H9 (cell line): ENCODE measurements around the gene TMEM54. TPM values are rescaled to one million over a fixed set of nuclear protein-coding genes. Genes with fewer than 3 reads are reported as not detected.

Experiments
- DNase-seq: peaks from one replicate; pipeline ENCODE4 v3.0.0-alpha.2; 2017
- H2AFZ ChIP-seq: one replicate; pipeline ENCODE4 v1.6.1; 2013; ENCODE audit warnings: mild to moderate bottlenecking, low read length, control low read depth, moderate library complexity
- H2AK5ac ChIP-seq: 2 replicates; pipeline ENCODE4 v1.6.1; 2013; ENCODE audit warnings: low read length, control low read depth, mixed read lengths; ENCODE audit not compliant: insufficient read length
- H2BK120ac ChIP-seq: one replicate; pipeline ENCODE4 v1.6.1; 2013; ENCODE audit warnings: low read depth, mild to moderate bottlenecking, low read length, control low read depth, inconsistent platforms; ENCODE audit not compliant: poor library complexity, severe bottlenecking
- H2BK12ac ChIP-seq: 2 replicates; pipeline ENCODE4 v1.6.1; 2013; ENCODE audit warnings: low read length, control low read depth, mixed read lengths, low read depth; ENCODE audit not compliant: insufficient read length
- H2BK15ac ChIP-seq: 2 replicates; pipeline ENCODE4 v1.6.1; 2013; ENCODE audit warnings: low read depth, low read length, control low read depth
- H2BK20ac ChIP-seq: one replicate; pipeline ENCODE4 v1.6.1; 2013; ENCODE audit warnings: low read depth, mild to moderate bottlenecking, low read length, control low read depth, inconsistent platforms; ENCODE audit not compliant: poor library complexity, severe bottlenecking
- H2BK5ac ChIP-seq: 2 replicates; pipeline ENCODE4 v1.6.1; 2013; ENCODE audit warnings: low read length, control low read depth, mixed read lengths; ENCODE audit not compliant: insufficient read length
- H3K14ac ChIP-seq: 2 replicates; pipeline ENCODE4 v1.6.1; 2013; ENCODE audit warnings: low read length, control low read depth; ENCODE audit not compliant: insufficient read depth
- H3K18ac ChIP-seq: 2 replicates; pipeline ENCODE4 v1.6.1; 2013; ENCODE audit warnings: low read depth, mild to moderate bottlenecking, mixed read lengths, low read length, control low read depth; ENCODE audit not compliant: insufficient read length
- H3K23ac ChIP-seq: 2 replicates; pipeline ENCODE4 v1.6.1; 2013; ENCODE audit warnings: low read length, control low read depth, mixed read lengths, low read depth; ENCODE audit not compliant: insufficient read length
- H3K23me2 ChIP-seq: 2 replicates; pipeline ENCODE4 v1.6.1; 2013; ENCODE audit warnings: low read depth, mild to moderate bottlenecking, mixed read lengths, low read length, control low read depth; ENCODE audit not compliant: insufficient read length, poor library complexity, severe bottlenecking
- H3K27ac ChIP-seq: 2 replicates; pipeline ENCODE4 v1.5.1; 2013; ENCODE audit warnings: low read length, control low read depth, mixed read lengths, low read depth; ENCODE audit not compliant: insufficient read length
- H3K27me3 ChIP-seq: 2 replicates; pipeline ENCODE4 v1.6.1; 2013; ENCODE audit warnings: low read length, control low read depth, inconsistent platforms; ENCODE audit not compliant: insufficient read depth
- H3K4ac ChIP-seq: 2 replicates; pipeline ENCODE4 v1.6.1; 2013; ENCODE audit warnings: low read depth, mild to moderate bottlenecking, control low read depth, inconsistent platforms, low read length, moderate library complexity
- H3K4me1 ChIP-seq: 2 replicates; pipeline ENCODE4 v1.6.1; 2013; ENCODE audit warnings: low read length, control low read depth, inconsistent platforms; ENCODE audit not compliant: insufficient read depth
- H3K4me2 ChIP-seq: 2 replicates; pipeline ENCODE4 v1.6.1; 2013; ENCODE audit warnings: low read length, control low read depth, mixed read lengths; ENCODE audit not compliant: insufficient read length, insufficient read depth
- H3K56ac ChIP-seq: 2 replicates; pipeline ENCODE4 v1.6.1; 2013; ENCODE audit warnings: low read depth, mild to moderate bottlenecking, mixed read lengths, low read length, control low read depth; ENCODE audit not compliant: insufficient read length
- H3K79me1 ChIP-seq: 2 replicates; pipeline ENCODE4 v1.6.1; 2013; ENCODE audit warnings: low read depth, mild to moderate bottlenecking, moderate library complexity, low read length, control low read depth, inconsistent platforms; ENCODE audit not compliant: insufficient read depth, poor library complexity, severe bottlenecking
- H3K79me2 ChIP-seq: 2 replicates; pipeline ENCODE4 v1.6.1; 2013; ENCODE audit warnings: low read length, control low read depth, inconsistent platforms; ENCODE audit not compliant: insufficient read depth
- H3K9ac ChIP-seq: 2 replicates; pipeline ENCODE4 v1.6.1; 2013; ENCODE audit warnings: low read length, control low read depth, mixed read lengths; ENCODE audit not compliant: insufficient read length; ENCODE audit errors: extremely low read depth
- H3K9me3 ChIP-seq: one replicate; pipeline ENCODE4 v1.6.1; 2013; ENCODE audit warnings: low read depth, low read length, inconsistent platforms; ENCODE audit not compliant: control insufficient read depth
- H3T11ph ChIP-seq: one replicate; pipeline ENCODE4 v1.6.1; 2013; ENCODE audit warnings: mild to moderate bottlenecking, low read length, control low read depth, inconsistent platforms
- H4K20me1 ChIP-seq: one replicate; pipeline ENCODE4 v1.6.1; 2013; ENCODE audit not compliant: control insufficient read depth, insufficient read length, insufficient read depth
- H4K5ac ChIP-seq: 2 replicates; pipeline ENCODE4 v1.6.1; 2013; ENCODE audit warnings: low read depth, mild to moderate bottlenecking, mixed read lengths, low read length, control low read depth; ENCODE audit not compliant: insufficient read length
- H4K8ac ChIP-seq: replicated peaks from 2 replicates; pipeline ENCODE4 v1.6.1; 2013; ENCODE audit warnings: low read length, control low read depth, mixed read lengths, low read depth; ENCODE audit not compliant: insufficient read length
- H4K91ac ChIP-seq: 2 replicates; pipeline ENCODE4 v1.6.1; 2013; ENCODE audit warnings: low read depth, mild to moderate bottlenecking, moderate library complexity, mixed read lengths, low read length, control low read depth; ENCODE audit not compliant: insufficient read length
- H3K27ac Mint-ChIP-seq, 3 experiments: 2 replicates in 2 of 3; 3 replicates in 1 of 3; pipeline ENCODE4 v1.8.0; 2020 to 2021; ENCODE audit warnings: mixed read lengths in 3 of 3, mild to moderate bottlenecking in 1 of 3, moderate library complexity in 1 of 3
- H3K27me3 Mint-ChIP-seq: 2 replicates; pipeline ENCODE4 v1.8.0; 2021; ENCODE audit warnings: low read depth, mild to moderate bottlenecking, moderate library complexity, mixed read lengths
- H3K36me3 Mint-ChIP-seq, 3 experiments: 2 replicates in 2 of 3; 3 replicates in 1 of 3; pipeline ENCODE4 v1.8.0; 2020 to 2021; ENCODE audit warnings: low read depth in 3 of 3, mixed read lengths in 3 of 3; ENCODE audit not compliant: insufficient read depth in 1 of 3
- H3K4me1 Mint-ChIP-seq, 2 experiments: 2 replicates each; pipeline ENCODE4 v1.8.0; 2020; ENCODE audit warnings: mixed read lengths in 2 of 2
- H3K4me3 Mint-ChIP-seq, 2 experiments: 2 replicates in 1 of 2; 3 replicates in 1 of 2; pipeline ENCODE4 v1.8.0; 2020 to 2021; ENCODE audit warnings: mild to moderate bottlenecking in 2 of 2, mixed read lengths in 2 of 2, moderate library complexity in 1 of 2
- H3K9me3 Mint-ChIP-seq, 2 experiments: 2 replicates in 1 of 2; 3 replicates in 1 of 2; pipeline ENCODE4 v1.8.0; 2020; ENCODE audit warnings: mild to moderate bottlenecking in 2 of 2, mixed read lengths in 2 of 2, moderate library complexity in 1 of 2
- CTCF ChIP-seq: fragments of 200-600 bp; sonication (generic); conservative IDR thresholded peaks from 3 replicates; pipeline ENCODE4 v1.8.0; 2021; ENCODE audit warnings: antibody characterized with exemption, mild to moderate bottlenecking
- WGBS: extraction: QIAGEN DNeasy Blood & Tissue Kit; methylation state at CpG from one replicate; pipeline ENCODE4 v1.1.7; 2013; ENCODE audit warnings: missing lambda C conversion rate, low lambda C conversion rate, mixed read lengths; ENCODE audit not compliant: insufficient read length; ENCODE audit errors: extremely low coverage; 5-methylcytosine and 5-hydroxymethylcytosine counted together
- total RNA-seq: library from RNA; stranded (reverse); gene quantifications from 2 replicates; pipeline ENCODE4 v1.2.1, GENCODE V29; 2021

Gene TMEM54
- total RNA-seq, 1 experiment from 2014 or later = 17.2 TPM

DNA sequence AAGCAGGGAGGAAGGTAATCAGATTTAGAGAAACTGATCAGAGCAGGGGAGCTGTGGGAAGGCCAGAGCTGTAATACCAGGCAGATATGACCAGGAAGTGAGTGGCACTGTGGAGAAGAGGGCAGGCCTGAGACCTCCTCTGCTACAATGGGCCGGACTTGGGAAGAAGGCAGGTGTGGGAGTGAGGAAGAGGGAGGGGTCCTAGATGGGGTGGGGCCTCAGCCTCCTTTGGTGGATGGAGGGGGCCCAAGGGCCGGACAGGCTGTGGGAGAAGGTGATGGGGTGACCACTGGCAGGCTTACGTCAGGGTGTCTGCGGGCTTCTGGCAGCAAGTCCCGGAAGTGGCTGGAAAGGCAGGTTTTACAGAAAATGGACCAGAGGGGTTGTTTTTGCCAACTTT is 19.9 kb downstream of the TMEM54 start:
- no peak overlapping the region for H3K27ac Mint-ChIP-seq
- H2BK120ac ChIP-seq = no peak overlapping the region
- no peak overlapping the region for H3K14ac ChIP-seq
- H3K79me2 ChIP-seq = no peaks in the 10 kb centered on the region
- peaks cover 29% of the 10 kb centered on the region for H3K27me3 Mint-ChIP-seq
- no peaks in the 10 kb centered on the region for H3K9me3 ChIP-seq
- no peaks in the 10 kb centered on the region for H3K9me3 Mint-ChIP-seq
- H3K4me1 ChIP-seq = peaks cover 3% of the 10 kb centered on the region; the same call in 1 of the 2 replicates
- H3K23ac ChIP-seq = no peak overlapping the region
- peaks cover 14 to 59% of the 10 kb centered on the region in 2 experiments for H3K4me1 Mint-ChIP-seq
- no peak overlapping the region for H4K91ac ChIP-seq
- H3K56ac ChIP-seq = no peak overlapping the region
- no peaks in the 10 kb centered on the region for H3K36me3 Mint-ChIP-seq
- no peak overlapping the region for H3K18ac ChIP-seq
- no peaks in the 10 kb centered on the region; the same call in 1 of the 2 replicates for H3K27me3 ChIP-seq
- no peak overlapping the region for H3K4ac ChIP-seq
- H3T11ph ChIP-seq = no peak overlapping the region
- H2BK20ac ChIP-seq = no peak overlapping the region
- no peak overlapping the region for H2BK5ac ChIP-seq
- H4K5ac ChIP-seq = no peak overlapping the region
- no peak overlapping the region; a peak in 1 of 5 replicates for H3K4me3 Mint-ChIP-seq
- H3K27ac ChIP-seq = no peak overlapping the region
- no peaks in the 10 kb centered on the region for H3K79me1 ChIP-seq
- no peak overlapping the region for H2BK15ac ChIP-seq
- no peak overlapping the region for H3K9ac ChIP-seq
- H4K20me1 ChIP-seq = no peaks in the 10 kb centered on the region
- no peaks in the 10 kb centered on the region for H3K23me2 ChIP-seq
- no peak overlapping the region for H2BK12ac ChIP-seq
- H2AFZ ChIP-seq = no peak overlapping the region
- WGBS = no CpG with 5 or more reads among the region's 5 CpGs
- no peak for TF ChIP-seq CTCF
- DNase-seq = no peak
- H4K8ac ChIP-seq = no peak overlapping the region
- no peak overlapping the region for H2AK5ac ChIP-seq
- no peak overlapping the region for H3K4me2 ChIP-seq
